ENCODE results near the gene SLC9A6. TPM values are rescaled to one million over a fixed set of nuclear protein-coding genes. Genes with fewer than 3 reads are reported as not detected.

Gene SLC9A6
- total and polyA plus RNA-seq, 2 donors (not counting 1 experiment from before 2014, with no cell fraction given) = 22.2 to 30.4 TPM

GRCh38 chrX:136041254-136041812, 56.1 kb downstream of the SLC9A6 start:
- no peak overlapping the region for H3K27ac ChIP-seq (ENCODE audit: insufficient read depth, low read length)
- H3K79me2 ChIP-seq (ENCODE audit: control insufficient read depth, insufficient read depth, low read length) = no peaks in the 10 kb centered on the region
- no peaks in the 10 kb centered on the region for H4K20me1 ChIP-seq (ENCODE audit: control insufficient read depth, extremely low read depth, insufficient read depth, low read length)
- no peak overlapping the region for H3K4me2 ChIP-seq (ENCODE audit: extremely low read depth, insufficient read depth, low read length)
- TF ChIP-seq CTCF (conservative IDR thresholded peaks at IDR 0.05 in 1 of 2, IDR thresholded peaks at IDR 0.05 in 1 of 2; ENCODE audit: low read depth in 1 of 2, low read length in 2 of 2) = no peak
- TF ChIP-seq EZH2 (IDR thresholded peaks at IDR 0.05; ENCODE audit: low read length, missing control alignments) = no peak
- no peaks in the 10 kb centered on the region for H3K4me1 ChIP-seq (ENCODE audit: control insufficient read depth, extremely low read depth, insufficient read depth, low read length)
- no peak overlapping the region for H3K9ac ChIP-seq (ENCODE audit: insufficient read depth, low read length)
- H2AFZ ChIP-seq (ENCODE audit: low read length) = no peak overlapping the region
- DNase-seq (ENCODE audit: low read depth in 2 of 2) = no peak
- no peaks in the 10 kb centered on the region for H3K27me3 ChIP-seq (ENCODE audit: control insufficient read depth, insufficient read depth, low read length)
- no peaks in the 10 kb centered on the region for H3K36me3 ChIP-seq (ENCODE audit: control insufficient read depth, insufficient read depth, low read length)
- no peaks in the 10 kb centered on the region for H3K9me3 ChIP-seq (ENCODE audit: control insufficient read depth, insufficient read depth, low read depth, low read length)
- no peak overlapping the region for H3K4me3 ChIP-seq (replicated peaks in 1 of 4; ENCODE audit: control extremely low read depth in 1 of 4, insufficient read depth in 1 of 4, low read depth in 3 of 4, low read length in 4 of 4)

GRCh38 chrX:136045008-136045407, 59.8 kb downstream of the SLC9A6 start:
- H3K9ac ChIP-seq (ENCODE audit: insufficient read depth, low read length) = no peak overlapping the region
- peaks cover 3% of the 10 kb centered on the region for H3K4me1 ChIP-seq (ENCODE audit: control insufficient read depth, extremely low read depth, insufficient read depth, low read length)
- no peaks in the 10 kb centered on the region for H3K79me2 ChIP-seq (ENCODE audit: control insufficient read depth, insufficient read depth, low read length)
- H2AFZ ChIP-seq (ENCODE audit: low read length) = no peak overlapping the region
- H4K20me1 ChIP-seq (ENCODE audit: control insufficient read depth, extremely low read depth, insufficient read depth, low read length) = no peaks in the 10 kb centered on the region
- H3K27me3 ChIP-seq (ENCODE audit: control insufficient read depth, insufficient read depth, low read length) = no peaks in the 10 kb centered on the region
- H3K4me2 ChIP-seq (ENCODE audit: extremely low read depth, insufficient read depth, low read length) = no peak overlapping the region
- H3K9me3 ChIP-seq (ENCODE audit: control insufficient read depth, insufficient read depth, low read depth, low read length) = no peaks in the 10 kb centered on the region
- no peak for DNase-seq (ENCODE audit: low read depth in 2 of 2)
- H3K27ac ChIP-seq (ENCODE audit: insufficient read depth, low read length) = no peak overlapping the region
- H3K4me3 ChIP-seq (replicated peaks in 1 of 4; ENCODE audit: control extremely low read depth in 1 of 4, insufficient read depth in 1 of 4, low read depth in 3 of 4, low read length in 4 of 4) = no peak overlapping the region
- H3K36me3 ChIP-seq (ENCODE audit: control insufficient read depth, insufficient read depth, low read length) = no peaks in the 10 kb centered on the region
- TF ChIP-seq EZH2 (IDR thresholded peaks at IDR 0.05; ENCODE audit: low read length, missing control alignments) (no peak), CTCF (conservative IDR thresholded peaks at IDR 0.05 in 1 of 2, IDR thresholded peaks at IDR 0.05 in 1 of 2; ENCODE audit: low read depth in 1 of 2, low read length in 2 of 2) (no peak)

- Histone ChIP-seq H3K79me2 (ENCODE audit: control insufficient read depth, insufficient read depth, low read length) (no peaks in the 10 kb centered on the region), H4K20me1 (ENCODE audit: control insufficient read depth, extremely low read depth, insufficient read depth, low read length) (no peaks in the 10 kb centered on the region), H3K4me3 (replicated peaks in 1 of 4; ENCODE audit: control extremely low read depth in 1 of 4, insufficient read depth in 1 of 4, low read depth in 3 of 4, low read length in 4 of 4) (no peak overlapping the region), H3K27ac (ENCODE audit: insufficient read depth, low read length) (no peak overlapping the region), H3K9me3 (ENCODE audit: control insufficient read depth, insufficient read depth, low read depth, low read length) (no peaks in the 10 kb centered on the region), H3K36me3 (ENCODE audit: control insufficient read depth, insufficient read depth, low read length) (no peaks in the 10 kb centered on the region), H3K9ac (ENCODE audit: insufficient read depth, low read length) (no peak overlapping the region), H3K4me2 (ENCODE audit: extremely low read depth, insufficient read depth, low read length) (no peak overlapping the region), H3K4me1 (ENCODE audit: control insufficient read depth, extremely low read depth, insufficient read depth, low read length) (peaks cover 3% of the 10 kb centered on the region), H3K27me3 (ENCODE audit: control insufficient read depth, insufficient read depth, low read length) (no peaks in the 10 kb centered on the region), H2AFZ (ENCODE audit: low read length) (no peak overlapping the region)
- TF ChIP-seq CTCF (conservative IDR thresholded peaks at IDR 0.05 in 1 of 2, IDR thresholded peaks at IDR 0.05 in 1 of 2; ENCODE audit: low read depth in 1 of 2, low read length in 2 of 2) = no peak
- no peak for TF ChIP-seq EZH2 (IDR thresholded peaks at IDR 0.05; ENCODE audit: low read length, missing control alignments)
- peak; percentile 58 to 61 for DNase-seq (ENCODE audit: low read depth in 2 of 2)
Observed at GRCh38 chrX:136046295-136047015, 61.2 kb downstream of the SLC9A6 start.

Measured in fibroblast of lung (primary cell).